Measurements from ENCODE around the gene RABAC1. TPM values are rescaled to one million over a fixed set of nuclear protein-coding genes. Genes with fewer than 3 reads are reported as not detected.
A peak's percentile ranks its signal among the peaks of the same experiment; 100 is the strongest.

The RABAC1 gene
- total and polyA plus RNA-seq, 9 of the 15 experiments (the other 6 are each of a cell fraction or from before 2014, with no cell fraction given), result 2.4 to 28.1 (median 9.3) TPM

- 0 out of 2 replicates have a peak, but pooled peaks have one; percentile 22 for TF ChIP-seq ZNF740 (CRISPR knock-in tag; IDR thresholded peaks at IDR 0.05)
- no peak for TF ChIP-seq ZNF740 (tag; IDR thresholded peaks at IDR 0.05)
- TF ChIP-seq MXI1 (IDR thresholded peaks at IDR 0.05; ENCODE audit: low read depth, low read length), result no peak
- TF ChIP-seq TSHZ1 (CRISPR knock-in tag; IDR thresholded peaks at IDR 0.05), result no peak
- no peak for TF ChIP-seq ARNT (IDR thresholded peaks at IDR 0.05)
- peak; percentile 61 for TF ChIP-seq CREM (IDR thresholded peaks at IDR 0.05; ENCODE audit: low read depth)
- TF ChIP-seq CCNT2 (IDR thresholded peaks at IDR 0.05; ENCODE audit: borderline replicate concordance, extremely low read depth, insufficient read length, low read depth, low read length), result no peak
- no peak for TF ChIP-seq PREB (CRISPR knock-in tag; IDR thresholded peaks at IDR 0.05)
- TF ChIP-seq MIER1 (IDR thresholded peaks at IDR 0.05; ENCODE audit: low read depth), result no peak
- no peak for TF ChIP-seq ZNF695 (CRISPR knock-in tag; IDR thresholded peaks at IDR 0.05)
- TF ChIP-seq POLR2A (conservative IDR thresholded peaks at IDR 0.05), result peak; percentile 58
- TF ChIP-seq ZNF217 (CRISPR knock-in tag; IDR thresholded peaks at IDR 0.05), result no peak
- TF ChIP-seq CEBPZ (IDR thresholded peaks at IDR 0.05; ENCODE audit: borderline replicate concordance, low read depth, low read length), result no peak
- TF ChIP-seq ZNF75A (CRISPR knock-in tag; IDR thresholded peaks at IDR 0.05), result no peak
- no peak for TF ChIP-seq ZSCAN32 (CRISPR knock-in tag; IDR thresholded peaks at IDR 0.05)
- no peak for TF ChIP-seq BCL6 (CRISPR knock-in tag; IDR thresholded peaks at IDR 0.05)
- TF ChIP-seq GATAD2A (IDR thresholded peaks at IDR 0.05), result 0 out of 2 replicates have a peak, but pooled peaks have one; percentile 38
- no peak for TF ChIP-seq ZFP36 (IDR thresholded peaks at IDR 0.05; ENCODE audit: low read depth, low read length, partially characterized antibody)
- no peak for TF ChIP-seq ZZZ3 (IDR thresholded peaks at IDR 0.05)
Measured at GRCh38 chr19:41939861-41940730, 19.0 kb downstream of the RABAC1 start (continued).
